ENCODE measurements around the gene DOCK11.
A peak's percentile ranks its signal among the peaks of the same experiment; 100 is the strongest.

Gene DOCK11

DNA sequence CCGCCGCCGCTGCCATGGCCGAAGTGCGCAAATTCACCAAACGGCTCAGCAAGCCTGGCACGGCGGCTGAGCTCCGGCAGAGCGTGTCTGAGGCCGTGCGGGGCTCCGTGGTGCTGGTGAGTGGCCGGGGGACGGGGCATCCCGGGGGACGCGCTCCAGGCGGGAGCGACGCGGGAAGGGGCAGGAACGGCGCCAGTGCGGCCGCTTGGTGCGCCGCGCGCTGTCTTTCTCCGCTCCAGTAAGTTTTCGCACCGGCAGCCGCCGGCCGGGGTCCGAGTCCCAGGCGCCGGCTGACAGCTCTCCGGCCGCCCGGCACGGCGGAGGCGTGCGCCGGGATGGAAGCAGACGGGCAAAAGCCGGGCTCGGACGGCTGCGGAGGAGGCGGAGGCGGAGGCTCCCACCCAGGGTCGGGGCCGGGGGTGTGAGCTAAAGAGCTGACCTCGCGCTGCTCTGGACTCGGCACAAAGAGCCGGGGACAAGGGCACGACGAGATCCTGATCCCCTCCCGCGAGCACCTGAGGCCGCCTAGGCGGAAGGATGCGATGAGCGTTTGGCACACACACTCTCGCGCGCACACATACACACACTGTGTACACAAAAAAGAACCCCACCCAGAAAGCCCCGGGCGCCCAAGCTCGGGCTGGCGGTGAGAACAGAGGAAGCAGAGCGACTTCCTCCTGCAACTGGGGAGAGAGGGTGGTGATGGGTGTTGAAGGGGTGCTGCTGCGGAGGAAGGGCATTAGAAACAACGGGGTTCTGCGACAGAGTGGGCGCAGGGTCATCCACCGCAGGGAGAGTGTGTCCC is 545 bp downstream of the DOCK11 start:
- no peaks in the 10 kb centered on the region for H3K36me3 Mint-ChIP-seq (ENCODE audit: low read depth)
- no peaks in the 10 kb centered on the region for H3K9me3 Mint-ChIP-seq
- H3K4me3 Mint-ChIP-seq, result peak overlapping the region; percentile 98

DNA sequence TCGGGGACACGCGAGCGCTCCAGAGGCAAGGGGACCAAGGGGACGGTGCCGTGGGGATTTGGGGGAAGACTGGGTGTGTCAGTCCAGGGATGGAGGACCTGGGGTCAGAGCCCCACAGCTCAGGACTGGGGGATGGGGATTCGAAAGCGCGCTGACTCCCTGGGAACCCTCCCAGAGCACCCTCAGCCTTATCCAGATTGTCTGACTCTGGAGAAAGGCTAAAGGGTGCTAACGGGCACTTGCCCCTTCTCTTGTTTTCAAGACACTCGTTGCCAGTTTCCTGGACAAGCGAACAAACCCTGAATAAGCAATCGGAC is 1.1 kb downstream of the DOCK11 start:
- no peaks in the 10 kb centered on the region for H3K36me3 Mint-ChIP-seq (ENCODE audit: low read depth)
- H3K4me1 Mint-ChIP-seq (ENCODE audit: low read depth), result peaks cover 32% of the 10 kb centered on the region
- no peaks in the 10 kb centered on the region for H3K27me3 Mint-ChIP-seq
- peak overlapping the region; percentile 95 for H3K27ac Mint-ChIP-seq
- H3K4me3 Mint-ChIP-seq, result peak overlapping the region; percentile 98
- no peaks in the 10 kb centered on the region for H3K9me3 Mint-ChIP-seq

More for the DNA sequence above, 545 bp downstream of the DOCK11 start:
- Mint-ChIP-seq H3K27me3 (no peaks in the 10 kb centered on the region), H3K27ac (peak overlapping the region; percentile 95), H3K4me1 (ENCODE audit: low read depth) (peaks cover 31% of the 10 kb centered on the region)

DNA sequence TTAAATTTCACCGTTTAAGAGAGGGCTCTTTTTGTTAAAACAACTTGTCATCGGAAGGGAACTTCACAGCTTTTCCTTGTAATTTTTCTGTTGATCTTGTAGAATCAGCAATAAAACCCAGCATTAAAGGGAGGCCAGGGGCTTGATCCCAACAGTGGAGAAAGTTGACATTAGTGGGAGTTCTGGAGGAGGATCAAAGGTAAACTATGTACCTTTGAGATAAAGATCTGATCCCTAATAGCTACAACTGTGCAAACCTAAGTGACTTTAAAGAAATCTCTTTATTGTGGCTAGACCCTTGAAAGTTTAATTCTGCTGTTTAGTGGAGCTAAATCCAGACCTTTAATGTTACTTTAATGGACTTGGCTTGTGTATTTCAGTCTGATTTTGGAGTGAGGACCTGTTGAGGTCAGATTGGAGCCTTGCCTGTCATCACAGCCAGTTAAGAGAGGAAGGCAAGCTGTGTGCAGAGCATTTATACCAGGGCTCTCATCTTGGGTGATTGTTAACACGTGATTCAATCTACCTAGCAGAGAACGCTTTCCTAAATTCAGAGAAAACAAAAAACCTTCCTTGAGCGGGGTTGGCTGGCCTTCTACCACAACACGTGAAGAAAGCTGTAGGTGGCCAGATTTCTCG is 1.7 kb downstream of the DOCK11 start:
- H3K9me3 Mint-ChIP-seq, result no peaks in the 10 kb centered on the region
- peak overlapping the region; percentile 95 for H3K27ac Mint-ChIP-seq
- no peaks in the 10 kb centered on the region for H3K36me3 Mint-ChIP-seq (ENCODE audit: low read depth)
- peaks cover 38% of the 10 kb centered on the region for H3K4me1 Mint-ChIP-seq (ENCODE audit: low read depth)
- peak overlapping the region; percentile 98 for H3K4me3 Mint-ChIP-seq
- no peaks in the 10 kb centered on the region for H3K27me3 Mint-ChIP-seq

DNA sequence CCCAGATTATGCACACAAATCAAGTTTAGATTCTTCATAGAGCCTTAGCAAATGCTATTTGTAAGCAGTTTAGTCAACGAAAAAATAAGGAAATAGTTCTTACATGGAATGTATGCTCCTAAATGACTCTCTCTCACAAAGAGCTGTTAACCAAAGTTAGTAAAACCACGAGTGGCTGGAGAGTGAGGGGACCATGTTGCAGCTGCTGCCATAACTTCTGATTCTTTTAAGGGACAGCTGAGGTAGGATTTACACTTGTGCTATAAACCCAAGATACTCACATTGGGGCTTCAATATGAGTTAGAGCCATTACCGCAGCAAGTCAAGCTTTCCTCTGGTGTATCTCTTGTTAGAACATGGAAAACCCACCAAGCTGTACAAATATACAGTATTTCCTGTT is 2.7 kb downstream of the DOCK11 start:
- H3K27ac Mint-ChIP-seq, result peak overlapping the region; percentile 95
- H3K4me1 Mint-ChIP-seq (ENCODE audit: low read depth), result peaks cover 49% of the 10 kb centered on the region
- no peaks in the 10 kb centered on the region for H3K9me3 Mint-ChIP-seq
- H3K36me3 Mint-ChIP-seq (ENCODE audit: low read depth), result no peaks in the 10 kb centered on the region
- H3K27me3 Mint-ChIP-seq, result no peaks in the 10 kb centered on the region
- peak overlapping the region; percentile 98 for H3K4me3 Mint-ChIP-seq

DNA sequence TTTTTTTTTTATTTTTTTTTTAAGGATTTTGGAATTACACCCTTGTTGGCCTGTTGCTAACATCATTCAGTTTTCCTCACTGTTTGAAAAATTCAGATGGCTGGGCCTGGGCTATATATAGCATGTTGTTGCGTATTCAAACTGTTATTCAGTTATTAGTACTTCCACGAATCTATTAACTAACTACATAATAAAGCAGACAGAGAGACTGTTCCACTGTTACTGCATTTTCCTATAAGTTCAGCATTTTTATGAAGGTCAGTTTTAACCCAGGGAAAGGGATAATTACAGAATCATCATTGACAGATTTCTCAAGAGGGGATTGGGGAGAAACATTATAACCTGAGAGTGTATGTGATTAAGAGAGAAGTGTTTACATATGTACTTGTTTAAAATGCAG is 3.1 kb downstream of the DOCK11 start:
- Mint-ChIP-seq H3K27me3 (no peaks in the 10 kb centered on the region), H3K9me3 (no peaks in the 10 kb centered on the region), H3K36me3 (ENCODE audit: low read depth) (no peaks in the 10 kb centered on the region), H3K4me3 (peak overlapping the region; percentile 62), H3K4me1 (ENCODE audit: low read depth) (peaks cover 53% of the 10 kb centered on the region), H3K27ac (peak overlapping the region; percentile 49)

DNA sequence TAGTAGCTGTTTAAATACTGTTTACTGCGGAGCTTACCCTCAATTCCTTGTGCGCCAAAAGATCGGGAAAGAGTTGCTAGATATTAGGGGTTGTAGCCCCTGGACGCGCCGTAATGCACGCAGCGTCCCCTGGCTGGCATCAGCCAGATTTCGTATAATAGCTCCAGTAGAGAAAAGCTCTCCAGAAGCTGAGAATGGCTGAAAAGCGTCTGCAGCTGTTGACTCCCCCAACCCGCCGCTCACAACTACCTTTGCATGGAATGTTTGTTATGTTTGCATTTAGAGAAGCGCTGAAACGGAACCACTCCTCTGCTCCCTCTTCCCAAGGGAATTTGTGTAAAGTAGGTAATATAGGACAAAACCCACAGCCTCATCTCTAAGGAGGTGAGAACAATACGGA is 3.7 kb downstream of the DOCK11 start:
- H3K4me3 Mint-ChIP-seq, result no peak overlapping the region
- H3K36me3 Mint-ChIP-seq (ENCODE audit: low read depth), result no peaks in the 10 kb centered on the region
- H3K9me3 Mint-ChIP-seq, result no peaks in the 10 kb centered on the region
- peak overlapping the region; percentile 49 for H3K27ac Mint-ChIP-seq
- H3K27me3 Mint-ChIP-seq, result no peaks in the 10 kb centered on the region
- H3K4me1 Mint-ChIP-seq (ENCODE audit: low read depth), result peaks cover 58% of the 10 kb centered on the region

DNA sequence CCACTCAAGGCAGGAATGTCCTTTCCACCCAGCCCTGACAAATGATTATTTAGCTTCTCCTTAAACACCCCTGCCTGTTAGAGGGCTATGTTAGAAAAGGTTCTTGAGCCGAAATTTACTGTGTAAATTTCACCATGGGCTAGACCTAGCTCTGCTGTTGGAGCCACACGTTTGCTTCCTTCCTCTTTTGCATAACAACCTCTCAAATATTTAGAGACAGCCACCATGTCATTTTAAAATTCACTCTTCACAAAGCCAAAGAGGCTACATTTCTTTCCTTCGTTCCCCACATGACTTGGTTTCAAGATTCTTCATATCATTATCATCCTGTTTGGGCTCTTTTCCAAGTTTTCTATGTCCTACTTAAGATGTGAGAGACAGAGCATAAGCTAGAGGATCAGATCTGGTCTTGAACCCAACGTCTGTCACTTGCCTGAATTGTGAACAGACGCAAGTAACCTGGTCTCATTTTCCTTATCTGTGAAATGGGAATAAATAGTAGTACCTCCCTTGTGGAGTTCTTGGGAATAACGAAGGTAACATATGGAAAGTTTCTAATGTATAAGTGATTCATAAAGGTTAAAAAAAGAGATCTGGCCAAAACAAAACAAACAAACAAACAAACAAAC is 6.7 kb downstream of the DOCK11 start:
- Mint-ChIP-seq H3K9me3 (no peaks in the 10 kb centered on the region), H3K4me3 (peak overlapping the region; percentile 63), H3K27ac (peak overlapping the region; percentile 95), H3K36me3 (ENCODE audit: low read depth) (no peaks in the 10 kb centered on the region), H3K27me3 (no peaks in the 10 kb centered on the region), H3K4me1 (ENCODE audit: low read depth) (peaks cover 67% of the 10 kb centered on the region)

DNA sequence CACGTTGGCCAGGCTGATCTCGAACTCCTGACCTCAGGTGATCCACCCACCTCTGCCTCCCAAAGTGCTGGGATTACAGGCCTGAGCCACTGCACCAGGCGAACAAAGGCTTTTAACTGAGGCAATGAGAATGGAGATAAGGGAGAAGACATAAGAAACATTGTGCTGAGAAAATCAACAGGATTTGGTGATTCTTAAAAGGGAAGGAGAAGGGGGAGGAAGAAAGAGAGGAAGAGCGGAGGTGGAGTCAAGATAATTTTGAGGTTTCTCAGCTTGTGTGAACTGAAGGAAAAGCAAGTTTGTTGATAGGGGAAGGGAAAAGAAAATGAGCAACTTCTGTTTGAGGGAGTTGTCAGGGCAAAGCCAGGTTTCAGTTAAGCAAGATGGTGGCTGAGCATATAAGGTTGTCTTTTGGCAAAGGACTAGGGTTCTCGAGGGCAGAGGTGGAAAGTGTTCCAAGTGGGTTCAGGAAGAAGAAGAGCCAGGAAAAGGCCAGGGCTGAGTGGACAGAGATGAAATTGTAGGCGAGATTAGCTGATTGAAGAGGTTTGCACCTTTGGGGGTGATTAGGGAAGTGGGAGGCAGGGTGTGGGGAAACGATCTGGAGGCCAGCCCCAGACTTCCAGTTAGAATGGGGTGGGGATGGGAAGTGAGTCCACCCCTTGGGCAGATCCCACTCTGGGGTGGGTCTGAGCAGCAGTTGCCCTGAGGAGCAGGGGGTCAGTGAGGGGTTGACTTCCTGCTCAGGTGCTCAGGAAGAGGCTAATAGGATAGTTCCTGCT is 7.8 kb downstream of the DOCK11 start:
- Mint-ChIP-seq H3K4me3 (peak overlapping the region; percentile 63), H3K27ac (peak overlapping the region; percentile 95), H3K36me3 (ENCODE audit: low read depth) (no peaks in the 10 kb centered on the region), H3K4me1 (ENCODE audit: low read depth) (peaks cover 63% of the 10 kb centered on the region), H3K9me3 (no peaks in the 10 kb centered on the region), H3K27me3 (no peaks in the 10 kb centered on the region)

DNA sequence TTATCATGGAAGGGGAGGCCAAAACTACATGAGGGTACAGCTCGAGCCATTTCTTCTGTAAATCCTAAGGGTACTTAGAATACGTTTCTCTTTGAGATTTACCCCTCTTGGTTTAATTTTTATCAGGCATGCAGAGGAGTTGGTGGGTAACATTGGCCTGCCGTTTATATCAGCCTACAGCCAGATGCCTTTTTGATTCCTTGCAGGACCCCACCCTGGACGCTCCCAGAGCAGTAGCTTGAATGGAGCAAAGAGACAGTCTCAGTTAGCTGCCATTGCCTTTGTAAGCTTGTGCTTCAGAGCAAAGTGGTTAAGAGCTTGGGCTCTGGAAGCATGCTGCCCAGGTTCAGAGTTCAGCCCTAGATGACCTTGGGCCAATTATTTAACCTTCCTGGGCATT is 9.0 kb downstream of the DOCK11 start:
- H3K4me1 Mint-ChIP-seq (ENCODE audit: low read depth), result peaks cover 59% of the 10 kb centered on the region
- no peaks in the 10 kb centered on the region for H3K27me3 Mint-ChIP-seq
- peak overlapping the region; percentile 55 for H3K27ac Mint-ChIP-seq
- H3K4me3 Mint-ChIP-seq, result no peak overlapping the region
- peaks cover 3% of the 10 kb centered on the region for H3K36me3 Mint-ChIP-seq (ENCODE audit: low read depth)
- H3K9me3 Mint-ChIP-seq, result no peaks in the 10 kb centered on the region

DNA sequence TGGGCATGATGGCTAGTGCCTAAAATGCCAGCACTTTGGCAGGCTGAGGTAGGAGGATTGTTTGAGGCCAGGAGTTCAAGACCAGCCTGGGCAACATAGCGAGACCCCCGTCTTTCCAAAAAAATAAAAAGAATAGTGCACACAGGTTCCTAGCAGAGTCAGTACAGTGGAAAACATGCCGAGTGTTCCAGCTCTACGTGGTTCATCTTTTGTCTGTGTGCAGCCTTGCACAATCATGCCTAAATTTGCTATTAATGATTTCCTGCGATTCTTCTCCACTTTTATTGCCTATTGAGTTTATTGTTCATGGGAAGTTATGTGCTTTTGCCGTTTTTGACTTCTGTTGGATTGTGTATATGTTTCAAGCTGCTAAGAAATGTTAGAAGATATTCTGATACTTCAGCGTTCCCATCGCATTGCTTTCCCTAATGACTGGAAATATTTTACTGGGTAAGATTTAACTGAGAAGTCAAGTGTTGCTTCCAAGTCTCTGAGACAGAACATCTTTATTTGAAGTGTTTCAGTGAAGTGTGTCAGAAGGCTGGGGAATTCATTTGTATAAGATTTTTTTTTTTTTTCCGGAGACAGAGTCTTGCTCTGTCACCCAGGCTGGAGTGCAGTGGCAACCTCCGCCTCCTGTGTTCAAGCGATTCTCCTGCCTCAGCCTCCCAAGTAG is 11.3 kb downstream of the DOCK11 start:
- peaks cover 23% of the 10 kb centered on the region for H3K36me3 Mint-ChIP-seq (ENCODE audit: low read depth)
- H3K9me3 Mint-ChIP-seq, result no peaks in the 10 kb centered on the region
- H3K4me1 Mint-ChIP-seq (ENCODE audit: low read depth), result peaks cover 75% of the 10 kb centered on the region
- H3K27me3 Mint-ChIP-seq, result no peaks in the 10 kb centered on the region
- no peak overlapping the region for H3K4me3 Mint-ChIP-seq
- H3K27ac Mint-ChIP-seq, result peak overlapping the region; percentile 4

DNA sequence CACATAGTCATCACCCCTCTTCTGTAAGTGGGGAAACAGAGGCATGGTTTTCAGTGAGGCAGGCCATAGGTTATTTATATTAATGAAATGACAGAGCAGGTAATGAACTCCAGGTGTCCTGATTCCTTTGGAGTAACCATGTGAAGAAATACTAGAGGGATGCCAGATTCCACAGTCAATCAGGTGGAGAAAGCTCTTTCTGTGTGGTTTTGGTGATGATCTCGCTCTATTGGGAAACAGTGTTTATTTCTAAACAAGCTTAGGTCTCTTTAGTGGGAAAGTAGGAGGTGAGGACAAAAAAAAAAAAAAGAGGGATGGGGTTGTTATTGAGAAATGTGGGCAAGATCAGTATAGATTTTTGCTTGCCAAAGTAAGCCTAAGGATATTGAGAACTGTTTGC is 12.2 kb downstream of the DOCK11 start:
- no peak overlapping the region for H3K27ac Mint-ChIP-seq
- H3K4me3 Mint-ChIP-seq, result no peak overlapping the region
- H3K36me3 Mint-ChIP-seq (ENCODE audit: low read depth), result peaks cover 23% of the 10 kb centered on the region
- H3K4me1 Mint-ChIP-seq (ENCODE audit: low read depth), result peaks cover 73% of the 10 kb centered on the region
- H3K9me3 Mint-ChIP-seq, result no peaks in the 10 kb centered on the region
- no peaks in the 10 kb centered on the region for H3K27me3 Mint-ChIP-seq

DNA sequence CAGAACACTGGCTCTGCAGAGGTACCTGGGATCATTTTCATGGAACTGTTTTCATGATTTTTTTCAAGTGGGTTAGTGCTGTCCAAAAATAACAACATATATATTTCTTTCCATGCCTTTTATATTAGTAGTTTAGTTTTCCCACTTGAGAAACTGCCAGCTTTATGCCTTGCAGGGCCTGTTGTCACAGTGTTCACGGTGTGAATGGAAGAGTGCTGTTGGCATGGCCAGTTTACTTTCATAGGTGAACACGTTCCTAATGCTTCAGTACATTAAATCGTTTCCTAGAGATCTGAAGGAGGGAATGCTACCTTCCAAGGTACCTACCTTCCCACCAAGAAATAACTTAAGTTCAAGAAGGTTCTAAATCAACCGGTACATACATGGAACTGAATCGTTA is 12.6 kb downstream of the DOCK11 start:
- no peak overlapping the region for H3K27ac Mint-ChIP-seq
- H3K36me3 Mint-ChIP-seq (ENCODE audit: low read depth), result peaks cover 27% of the 10 kb centered on the region
- H3K4me3 Mint-ChIP-seq, result no peak overlapping the region
- H3K9me3 Mint-ChIP-seq, result no peaks in the 10 kb centered on the region
- peaks cover 73% of the 10 kb centered on the region for H3K4me1 Mint-ChIP-seq (ENCODE audit: low read depth)
- no peaks in the 10 kb centered on the region for H3K27me3 Mint-ChIP-seq

DNA sequence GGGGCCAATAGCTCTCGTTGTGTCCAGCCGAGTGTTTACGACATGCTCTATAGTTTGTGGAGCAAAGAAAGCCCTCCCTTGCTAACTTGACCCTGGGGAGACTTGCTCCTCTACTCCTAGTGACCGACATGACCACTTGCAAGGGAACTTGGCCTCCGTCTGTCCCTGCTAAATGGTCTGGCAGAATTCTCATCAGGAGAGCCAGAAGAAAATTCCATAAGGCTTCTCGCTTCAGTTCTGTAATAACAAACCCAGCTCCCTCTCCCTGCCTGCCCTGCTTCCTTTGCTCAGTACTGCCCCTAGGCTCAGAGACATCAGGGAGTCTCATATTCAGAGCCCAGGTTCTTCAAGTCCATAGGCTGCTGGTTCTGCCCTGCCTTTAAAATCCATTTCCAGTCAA is 13.0 kb downstream of the DOCK11 start:
- Mint-ChIP-seq H3K4me3 (no peak overlapping the region), H3K4me1 (ENCODE audit: low read depth) (peaks cover 73% of the 10 kb centered on the region), H3K27me3 (no peaks in the 10 kb centered on the region)

DNA sequence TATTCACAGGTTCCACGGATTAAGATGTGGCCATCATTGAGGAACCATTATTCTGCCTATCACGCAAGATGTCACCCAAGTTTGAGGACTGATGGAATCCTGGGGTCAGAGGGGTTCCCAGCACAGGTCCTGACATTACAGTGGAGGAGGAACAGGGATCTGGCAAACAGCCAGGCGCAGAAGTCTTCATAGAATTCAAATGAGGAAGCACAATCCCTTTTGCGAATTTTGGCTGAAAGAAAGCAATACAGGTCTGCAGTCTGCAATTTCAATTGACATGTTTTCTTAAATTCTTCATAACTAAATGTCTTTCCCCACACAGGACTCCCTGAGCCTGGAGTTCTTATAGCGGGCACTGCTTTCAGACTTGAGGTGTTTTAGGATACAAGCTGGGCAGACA is 14.5 kb downstream of the DOCK11 start:
- H3K27me3 Mint-ChIP-seq, result no peaks in the 10 kb centered on the region
- H3K4me3 Mint-ChIP-seq, result no peak overlapping the region
- peaks cover 46% of the 10 kb centered on the region for H3K36me3 Mint-ChIP-seq (ENCODE audit: low read depth)
- peaks cover 6% of the 10 kb centered on the region for H3K9me3 Mint-ChIP-seq
- peak overlapping the region; percentile 31 for H3K27ac Mint-ChIP-seq
- H3K4me1 Mint-ChIP-seq (ENCODE audit: low read depth), result peaks cover 76% of the 10 kb centered on the region

More for the DNA sequence above, 13.0 kb downstream of the DOCK11 start:
- no peaks in the 10 kb centered on the region for H3K9me3 Mint-ChIP-seq
- peaks cover 31% of the 10 kb centered on the region for H3K36me3 Mint-ChIP-seq (ENCODE audit: low read depth)
- H3K27ac Mint-ChIP-seq, result peak overlapping the region; percentile 23

All from stimulated activated naive CD8-positive, alpha-beta T cell treated with anti-CD3 and anti-CD28 coated beads, Interleukin-15, Interleukin-2, amounts not matched to agents 100 ng/mL and 50 ng/mL, for 24 hours (primary cell).